HG02943 (cell line): ENCODE data around the gene FHOD3.
A peak's percentile ranks its signal among the peaks of the same experiment; 100 is the strongest.

Source experiments
- ATAC-seq: cut with Tn5 transposase; IDR thresholded peaks from one replicate; pipeline ENCODE4 v1.9.1; 2021; ENCODE audit warnings: mild to moderate bottlenecking, low read depth, moderate library complexity; ENCODE audit not compliant: unreplicated experiment

Gene FHOD3

GRCh38 chr18:36295214-36295613 lies 2.3 kb upstream of the FHOD3 start:
- no peak for ATAC-seq

GRCh38 chr18:36295880-36296301 lies 1.6 kb upstream of the FHOD3 start:
- ATAC-seq = no peak

- ATAC-seq = peak; percentile 34
Measured at GRCh38 chr18:36296650-36297416, 680 bp upstream of the FHOD3 start.

- ATAC-seq = peak; percentile 27
Measured at GRCh38 chr18:36298126-36298741, 721 bp downstream of the FHOD3 start.

GRCh38 chr18:36299015-36299414 lies 1.5 kb downstream of the FHOD3 start:
- ATAC-seq = no peak

- no peak for ATAC-seq
Measured at GRCh38 chr18:36300211-36300610, 2.7 kb downstream of the FHOD3 start.

- ATAC-seq = no peak
Measured at GRCh38 chr18:36301884-36302283, 4.4 kb downstream of the FHOD3 start.

- ATAC-seq = no peak
Measured at GRCh38 chr18:36302676-36303075, 5.2 kb downstream of the FHOD3 start.

GRCh38 chr18:36303211-36303844 lies 5.8 kb downstream of the FHOD3 start:
- no peak for ATAC-seq

GRCh38 chr18:36304723-36305122 lies 7.2 kb downstream of the FHOD3 start:
- no peak for ATAC-seq

- no peak for ATAC-seq
Measured at GRCh38 chr18:36305375-36305774, 7.9 kb downstream of the FHOD3 start.

- ATAC-seq = no peak
Measured at GRCh38 chr18:36307513-36307912, 10.0 kb downstream of the FHOD3 start.

GRCh38 chr18:36308711-36309435 lies 11.4 kb downstream of the FHOD3 start:
- ATAC-seq = no peak

GRCh38 chr18:36309436-36310391 lies 12.2 kb downstream of the FHOD3 start:
- no peak for ATAC-seq

GRCh38 chr18:36311026-36311570 lies 13.6 kb downstream of the FHOD3 start:
- ATAC-seq = no peak

GRCh38 chr18:36312806-36313395 lies 15.4 kb downstream of the FHOD3 start:
- ATAC-seq = no peak

GRCh38 chr18:36314098-36314497 lies 16.6 kb downstream of the FHOD3 start:
- no peak for ATAC-seq

GRCh38 chr18:36314754-36315153 lies 17.2 kb downstream of the FHOD3 start:
- ATAC-seq = no peak

- no peak for ATAC-seq
Measured at GRCh38 chr18:36315736-36316135, 18.2 kb downstream of the FHOD3 start.
